AG10803 (cell line): ENCODE results near the gene CDH12.
"Not testable (repeated sequence)": the region's sequence is repeated elsewhere in the genome, so short reads cannot be mapped to it uniquely, and the experiment has no call there.

Experiments used
- DNase-seq: peaks from one replicate; pipeline ENCODE4 v3.0.0; 2010; ENCODE audit warnings: low read depth
- H3K4me3 ChIP-seq: 2 replicates; pipeline ENCODE4 v1.5.1; 2011; ENCODE audit warnings: mild to moderate bottlenecking, low read length, control low read depth
- TF ChIP-seq, protein P1 (sequence below): conservative IDR thresholded peaks from 2 replicates; pipeline ENCODE4 v1.5.1; 2011; ENCODE audit warnings: mild to moderate bottlenecking, low read length, control low read depth, inconsistent platforms

CDH12 gene

DNA sequence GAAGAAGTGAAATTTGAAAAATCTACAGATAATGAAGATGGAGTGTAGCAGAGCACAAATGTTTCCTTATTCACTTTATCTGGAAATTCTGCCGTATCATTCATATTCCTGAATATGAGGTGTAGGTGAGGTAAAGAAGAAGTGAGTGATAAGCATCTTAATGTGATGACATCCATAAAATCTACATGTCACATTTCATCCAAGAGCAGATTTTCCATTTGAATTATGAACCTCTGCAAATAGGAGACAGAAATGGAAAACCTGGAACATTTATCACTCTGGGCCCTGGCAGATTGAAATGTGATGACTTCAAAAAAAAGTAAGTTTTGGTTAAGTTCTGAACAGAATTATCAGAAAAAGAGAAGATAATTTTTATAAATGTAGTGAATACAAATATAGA lies 240.2 kb downstream of the CDH12 start:
- TF ChIP-seq, protein P1, sequence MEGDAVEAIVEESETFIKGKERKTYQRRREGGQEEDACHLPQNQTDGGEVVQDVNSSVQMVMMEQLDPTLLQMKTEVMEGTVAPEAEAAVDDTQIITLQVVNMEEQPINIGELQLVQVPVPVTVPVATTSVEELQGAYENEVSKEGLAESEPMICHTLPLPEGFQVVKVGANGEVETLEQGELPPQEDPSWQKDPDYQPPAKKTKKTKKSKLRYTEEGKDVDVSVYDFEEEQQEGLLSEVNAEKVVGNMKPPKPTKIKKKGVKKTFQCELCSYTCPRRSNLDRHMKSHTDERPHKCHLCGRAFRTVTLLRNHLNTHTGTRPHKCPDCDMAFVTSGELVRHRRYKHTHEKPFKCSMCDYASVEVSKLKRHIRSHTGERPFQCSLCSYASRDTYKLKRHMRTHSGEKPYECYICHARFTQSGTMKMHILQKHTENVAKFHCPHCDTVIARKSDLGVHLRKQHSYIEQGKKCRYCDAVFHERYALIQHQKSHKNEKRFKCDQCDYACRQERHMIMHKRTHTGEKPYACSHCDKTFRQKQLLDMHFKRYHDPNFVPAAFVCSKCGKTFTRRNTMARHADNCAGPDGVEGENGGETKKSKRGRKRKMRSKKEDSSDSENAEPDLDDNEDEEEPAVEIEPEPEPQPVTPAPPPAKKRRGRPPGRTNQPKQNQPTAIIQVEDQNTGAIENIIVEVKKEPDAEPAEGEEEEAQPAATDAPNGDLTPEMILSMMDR, result no peak
- H3K4me3 ChIP-seq, result no peak overlapping the region
- DNase-seq, result no peak

DNA sequence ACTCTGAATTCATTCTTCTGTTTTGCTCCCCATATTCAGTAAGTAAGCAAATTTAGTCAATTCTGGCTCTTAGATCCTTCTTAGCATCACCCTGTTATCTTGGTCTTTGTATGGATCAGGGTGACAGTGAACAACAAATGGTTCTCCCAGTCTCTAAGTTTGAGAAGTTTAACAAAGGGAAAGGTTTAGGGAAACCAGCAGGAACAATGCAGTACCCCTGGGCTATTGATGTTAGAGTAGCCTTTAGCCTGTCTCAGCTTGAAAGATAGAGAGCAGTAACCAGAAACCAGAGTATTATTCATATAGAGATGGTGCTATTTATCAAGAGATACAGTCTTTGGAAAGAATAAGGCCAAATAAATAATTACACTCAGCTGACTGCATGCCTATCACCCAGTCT lies 241.8 kb downstream of the CDH12 start:
- TF ChIP-seq, protein P1, result no peak
- no peak overlapping the region for H3K4me3 ChIP-seq
- DNase-seq, result no peak

- DNase-seq, H3K4me3 ChIP-seq: not testable (repeated sequence)
Measured at GRCh38 chr5:22607498-22607897, 245.6 kb downstream of the CDH12 start.

DNA sequence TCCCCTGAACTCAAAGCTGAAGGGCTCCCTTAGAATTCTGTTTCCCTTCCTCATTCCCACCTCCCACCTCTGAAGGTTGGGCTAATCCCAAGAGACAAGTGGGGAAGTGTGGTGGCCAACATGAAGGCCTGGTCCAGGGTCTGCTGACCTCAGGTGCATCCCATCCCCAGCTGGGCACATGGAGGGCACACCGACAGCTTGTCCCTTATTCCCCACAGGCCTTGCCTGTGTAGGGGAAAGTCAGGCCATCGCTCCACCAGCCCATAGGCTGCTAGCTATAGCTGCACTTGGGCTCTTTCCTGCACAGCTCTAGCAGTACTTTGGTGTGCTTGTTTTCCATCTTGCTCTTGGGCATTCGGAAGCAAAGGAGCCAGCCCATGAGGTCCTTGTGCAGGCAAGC lies 247.7 kb downstream of the CDH12 start:
- H3K4me3 ChIP-seq, result no peak overlapping the region
- TF ChIP-seq, protein P1, result no peak
- DNase-seq, result no peak

GRCh38 chr5:22604711-22605110 lies 248.4 kb downstream of the CDH12 start:
- no peak overlapping the region for H3K4me3 ChIP-seq
- TF ChIP-seq, protein P1, result no peak
- no peak for DNase-seq

GRCh38 chr5:22598796-22599195 lies 254.3 kb downstream of the CDH12 start:
- TF ChIP-seq, protein P1, result no peak
- no peak overlapping the region for H3K4me3 ChIP-seq
- no peak for DNase-seq

- TF ChIP-seq, protein P1, result no peak
- no peak overlapping the region for H3K4me3 ChIP-seq
- DNase-seq, result peak; percentile 53
Measured at GRCh38 chr5:22596404-22596970, 256.7 kb downstream of the CDH12 start.

- no peak overlapping the region for H3K4me3 ChIP-seq
- TF ChIP-seq, protein P1, result no peak
- DNase-seq, result no peak
Measured at GRCh38 chr5:22594491-22594890, 258.7 kb downstream of the CDH12 start.
